Measurements from ENCODE around the gene PAWR. TPM values are rescaled to one million over a fixed set of nuclear protein-coding genes. Genes with fewer than 3 reads are reported as not detected.
A peak's percentile ranks its signal among the peaks of the same experiment; 100 is the strongest.

The PAWR gene
- total and polyA plus RNA-seq, 8 donors = 51.0 to 86.2 (median 68.3) TPM

DNA sequence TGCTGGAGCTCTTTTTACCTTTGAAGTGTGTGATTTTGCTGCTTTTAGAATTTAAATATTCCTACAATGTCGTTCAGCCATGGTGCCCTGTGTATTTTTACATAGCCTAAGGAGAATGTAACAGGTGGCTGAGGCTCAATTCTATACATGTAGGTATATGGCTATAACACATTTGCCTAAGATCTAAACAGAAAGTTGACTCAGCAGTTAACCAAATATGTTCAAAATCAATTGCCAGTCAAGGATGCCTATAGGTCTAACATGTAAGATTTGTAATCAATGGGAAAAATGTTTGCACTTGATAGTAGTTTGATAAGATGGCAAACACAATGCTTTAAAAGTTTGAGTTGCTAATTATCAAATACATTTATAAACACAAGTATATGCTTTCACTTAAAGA, 8.2 kb downstream of the PAWR start:
- peaks cover 0 to 4% of the 10 kb centered on the region in 2 donors for H3K4me1 ChIP-seq
- H3K36me3 ChIP-seq = no peaks in the 10 kb centered on the region
- DNase-seq = no peak
- no peak overlapping the region for H3K27ac ChIP-seq
- no peak overlapping the region for H3K4me3 ChIP-seq
- H3K27me3 ChIP-seq = no peaks in the 10 kb centered on the region
- H3K9me3 ChIP-seq = no peaks in the 10 kb centered on the region
- ATAC-seq = no peak
- TF ChIP-seq, protein P1, sequence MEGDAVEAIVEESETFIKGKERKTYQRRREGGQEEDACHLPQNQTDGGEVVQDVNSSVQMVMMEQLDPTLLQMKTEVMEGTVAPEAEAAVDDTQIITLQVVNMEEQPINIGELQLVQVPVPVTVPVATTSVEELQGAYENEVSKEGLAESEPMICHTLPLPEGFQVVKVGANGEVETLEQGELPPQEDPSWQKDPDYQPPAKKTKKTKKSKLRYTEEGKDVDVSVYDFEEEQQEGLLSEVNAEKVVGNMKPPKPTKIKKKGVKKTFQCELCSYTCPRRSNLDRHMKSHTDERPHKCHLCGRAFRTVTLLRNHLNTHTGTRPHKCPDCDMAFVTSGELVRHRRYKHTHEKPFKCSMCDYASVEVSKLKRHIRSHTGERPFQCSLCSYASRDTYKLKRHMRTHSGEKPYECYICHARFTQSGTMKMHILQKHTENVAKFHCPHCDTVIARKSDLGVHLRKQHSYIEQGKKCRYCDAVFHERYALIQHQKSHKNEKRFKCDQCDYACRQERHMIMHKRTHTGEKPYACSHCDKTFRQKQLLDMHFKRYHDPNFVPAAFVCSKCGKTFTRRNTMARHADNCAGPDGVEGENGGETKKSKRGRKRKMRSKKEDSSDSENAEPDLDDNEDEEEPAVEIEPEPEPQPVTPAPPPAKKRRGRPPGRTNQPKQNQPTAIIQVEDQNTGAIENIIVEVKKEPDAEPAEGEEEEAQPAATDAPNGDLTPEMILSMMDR (IDR thresholded peaks at IDR 0.05) = no peak
- intact Hi-C loops (cut with DNase I) = no loop called here

DNA sequence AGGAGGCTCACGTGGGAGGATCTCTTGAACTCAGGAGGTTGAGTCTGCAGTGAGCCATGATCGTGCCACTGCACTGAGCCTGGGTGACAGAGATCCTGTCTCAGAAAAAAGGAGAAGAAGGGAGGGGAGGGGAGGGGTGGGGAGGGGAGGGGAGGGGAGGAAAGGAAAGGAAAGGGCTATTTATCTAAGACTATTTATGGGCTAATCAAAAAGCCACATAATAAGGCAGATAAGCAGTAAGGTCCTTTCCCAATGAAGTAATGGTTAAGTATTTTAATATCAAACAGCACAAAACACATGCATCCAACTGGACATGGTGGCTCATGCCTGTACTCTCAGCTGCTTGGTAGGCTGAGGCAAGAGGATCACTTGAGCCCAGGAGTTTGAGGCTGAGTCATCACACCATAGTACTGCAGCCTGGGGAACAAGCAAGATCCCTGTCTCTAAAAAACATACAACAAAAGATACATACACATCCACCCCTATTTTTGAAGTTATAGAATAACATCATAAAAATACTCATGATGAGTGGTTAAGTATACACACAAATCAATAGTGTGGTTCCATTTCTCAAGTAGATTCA, 9.7 kb downstream of the PAWR start:
- intact Hi-C loops (cut with DNase I) = no loop called here
- no peaks in the 10 kb centered on the region for H3K36me3 ChIP-seq
- H3K27ac ChIP-seq = no peak overlapping the region
- no peaks in the 10 kb centered on the region for H3K9me3 ChIP-seq
- H3K4me3 ChIP-seq = no peak overlapping the region
- H3K4me1 ChIP-seq = no peaks in the 10 kb centered on the region
- H3K27me3 ChIP-seq = no peaks in the 10 kb centered on the region
- ATAC-seq (peak; percentile 79), DNase-seq (no peak)
- TF ChIP-seq, protein P1 (IDR thresholded peaks at IDR 0.05) = no peak

DNA sequence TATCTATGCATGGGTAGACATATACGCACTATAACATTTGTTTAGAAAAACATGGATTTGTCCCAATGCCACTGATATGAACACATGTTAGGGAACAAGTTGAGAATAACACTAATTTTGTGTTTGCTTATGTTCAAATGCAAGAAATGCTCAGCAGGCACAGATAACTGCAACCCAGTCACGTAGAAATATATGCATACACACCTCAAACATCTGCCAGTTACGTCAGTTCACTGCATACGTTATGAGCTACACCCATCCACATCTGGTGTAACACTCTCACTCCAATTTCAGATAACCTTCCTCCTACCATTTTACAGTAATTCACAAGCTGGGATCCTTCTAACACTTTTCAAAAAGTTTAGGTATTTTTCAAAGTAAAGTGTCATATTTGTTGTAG, 10.7 kb downstream of the PAWR start:
- Histone ChIP-seq H3K27ac (no peak overlapping the region), H3K4me1 (no peaks in the 10 kb centered on the region), H3K27me3 (no peaks in the 10 kb centered on the region), H3K9me3 (no peaks in the 10 kb centered on the region), H3K36me3 (no peaks in the 10 kb centered on the region), H3K4me3 (no peak overlapping the region)
- TF ChIP-seq, protein P1 (IDR thresholded peaks at IDR 0.05) = no peak
- ATAC-seq (no peak), DNase-seq (no peak)
- intact Hi-C loops (cut with DNase I) = no loop called here

- no peak overlapping the region for H3K27ac ChIP-seq
- TF ChIP-seq, protein P1 (IDR thresholded peaks at IDR 0.05) = no peak
- no peaks in the 10 kb centered on the region for H3K36me3 ChIP-seq
- H3K4me3 ChIP-seq = no peak overlapping the region
- no peak for ATAC-seq
- no peak for DNase-seq
- no peaks in the 10 kb centered on the region for H3K27me3 ChIP-seq
- no peaks in the 10 kb centered on the region for H3K9me3 ChIP-seq
- no peaks in the 10 kb centered on the region for H3K4me1 ChIP-seq
- intact Hi-C loops (cut with DNase I) = no loop called here
These were observed 12.5 kb downstream of the PAWR start for GRCh38 chr12:79678306-79678705.

DNA sequence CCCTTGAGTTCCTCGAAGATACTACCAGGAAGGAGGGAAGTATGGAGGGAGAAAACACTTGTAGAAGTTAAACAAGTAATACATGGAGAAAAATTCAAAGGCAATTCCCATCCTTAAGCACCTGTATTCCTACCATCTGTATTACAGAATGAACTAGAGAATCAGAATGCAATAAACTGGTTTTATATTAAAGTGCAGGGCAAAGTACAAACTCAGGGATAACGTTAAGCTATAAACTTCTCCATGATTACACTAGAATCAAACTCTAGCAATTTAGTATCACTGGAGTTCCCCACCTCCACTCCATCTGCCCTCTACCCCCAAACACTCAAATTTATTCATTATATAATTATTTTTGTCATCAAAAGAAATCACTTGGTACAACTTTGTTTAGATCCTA, 13.1 kb downstream of the PAWR start:
- H3K36me3 ChIP-seq = no peaks in the 10 kb centered on the region
- no peaks in the 10 kb centered on the region for H3K9me3 ChIP-seq
- no peaks in the 10 kb centered on the region for H3K4me1 ChIP-seq
- DNase-seq (no peak), ATAC-seq (no peak)
- TF ChIP-seq, protein P1 (IDR thresholded peaks at IDR 0.05) = no peak
- H3K27me3 ChIP-seq = no peaks in the 10 kb centered on the region
- no peak overlapping the region for H3K4me3 ChIP-seq
- intact Hi-C loops (cut with DNase I) = no loop called here
- H3K27ac ChIP-seq = no peak overlapping the region

Data from left lung (tissue), 10 donors.